HG02759 (cell line): ENCODE results near the gene PCDHGA5.
A peak's percentile ranks its signal among the peaks of the same experiment; 100 is the strongest.
"Not testable (repeated sequence)": the region's sequence is repeated elsewhere in the genome, so short reads cannot be mapped to it uniquely, and the experiment has no call there.

Experiments used
- ATAC-seq: cut with Tn5 transposase; IDR thresholded peaks from one replicate; pipeline ENCODE4 v1.9.1; 2021; ENCODE audit warnings: mild to moderate bottlenecking, moderate library complexity; ENCODE audit not compliant: unreplicated experiment

PCDHGA5 gene

DNA sequence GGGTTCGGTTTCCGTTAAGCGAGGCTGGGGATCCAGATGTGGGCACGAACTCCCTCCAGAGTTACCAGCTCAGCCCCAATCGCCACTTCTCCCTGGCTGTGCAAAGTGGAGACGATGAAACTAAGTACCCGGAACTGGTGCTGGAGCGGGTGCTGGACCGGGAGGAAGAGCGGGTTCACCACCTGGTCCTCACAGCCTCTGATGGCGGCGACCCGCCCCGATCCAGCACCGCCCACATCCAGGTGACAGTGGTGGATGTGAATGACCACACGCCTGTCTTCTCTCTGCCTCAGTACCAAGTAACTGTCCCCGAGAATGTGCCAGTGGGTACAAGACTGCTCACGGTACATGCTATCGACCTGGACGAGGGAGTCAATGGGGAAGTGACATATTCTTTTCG is 19.4 kb downstream of the PCDHGA5 start:
- ATAC-seq, result no peak

DNA sequence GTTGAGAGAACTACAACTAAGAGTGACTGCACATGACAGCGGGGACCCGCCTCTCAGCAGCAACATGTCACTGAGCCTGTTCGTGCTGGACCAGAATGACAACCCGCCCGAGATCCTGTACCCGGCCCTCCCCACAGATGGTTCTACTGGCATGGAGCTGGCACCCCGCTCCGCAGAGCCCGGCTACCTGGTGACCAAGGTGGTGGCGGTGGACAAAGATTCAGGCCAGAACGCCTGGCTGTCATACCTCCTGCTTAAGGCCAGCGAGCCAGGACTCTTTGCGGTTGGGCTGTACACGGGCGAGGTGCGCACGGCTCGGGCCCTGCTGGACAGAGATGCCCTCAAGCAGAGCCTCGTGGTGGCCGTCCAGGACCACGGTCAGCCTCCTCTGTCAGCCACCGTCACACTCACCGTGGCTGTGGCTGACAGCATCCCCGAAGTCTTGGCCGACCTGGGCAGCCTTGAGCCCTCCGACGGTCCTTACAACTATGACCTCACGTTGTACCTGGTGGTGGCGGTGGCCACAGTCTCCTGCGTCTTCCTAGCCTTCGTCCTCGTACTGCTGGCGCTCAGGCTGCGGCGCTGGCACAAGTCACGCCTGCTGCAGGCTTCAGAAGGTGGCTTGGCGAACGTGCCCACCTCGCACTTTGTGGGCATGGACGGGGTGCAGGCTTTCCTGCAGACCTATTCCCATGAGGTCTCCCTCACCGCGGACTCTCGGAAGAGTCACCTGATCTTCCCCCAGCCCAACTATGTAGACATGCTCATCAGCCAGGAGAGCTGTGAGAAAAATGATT is 20.7 kb downstream of the PCDHGA5 start:
- no peak for ATAC-seq

- peak; percentile 70 for ATAC-seq
Observed at GRCh38 chr5:141387557-141388311, 23.8 kb downstream of the PCDHGA5 start, which contains the start of gene PCDHGB4. PCDHGB4 (plus strand) TSS chr5:141387698; CDS start chr5:141387885, 187 bp downstream.

GRCh38 chr5:141388661-141389060 is 24.7 kb downstream of the PCDHGA5 start:
- ATAC-seq, result no peak

DNA sequence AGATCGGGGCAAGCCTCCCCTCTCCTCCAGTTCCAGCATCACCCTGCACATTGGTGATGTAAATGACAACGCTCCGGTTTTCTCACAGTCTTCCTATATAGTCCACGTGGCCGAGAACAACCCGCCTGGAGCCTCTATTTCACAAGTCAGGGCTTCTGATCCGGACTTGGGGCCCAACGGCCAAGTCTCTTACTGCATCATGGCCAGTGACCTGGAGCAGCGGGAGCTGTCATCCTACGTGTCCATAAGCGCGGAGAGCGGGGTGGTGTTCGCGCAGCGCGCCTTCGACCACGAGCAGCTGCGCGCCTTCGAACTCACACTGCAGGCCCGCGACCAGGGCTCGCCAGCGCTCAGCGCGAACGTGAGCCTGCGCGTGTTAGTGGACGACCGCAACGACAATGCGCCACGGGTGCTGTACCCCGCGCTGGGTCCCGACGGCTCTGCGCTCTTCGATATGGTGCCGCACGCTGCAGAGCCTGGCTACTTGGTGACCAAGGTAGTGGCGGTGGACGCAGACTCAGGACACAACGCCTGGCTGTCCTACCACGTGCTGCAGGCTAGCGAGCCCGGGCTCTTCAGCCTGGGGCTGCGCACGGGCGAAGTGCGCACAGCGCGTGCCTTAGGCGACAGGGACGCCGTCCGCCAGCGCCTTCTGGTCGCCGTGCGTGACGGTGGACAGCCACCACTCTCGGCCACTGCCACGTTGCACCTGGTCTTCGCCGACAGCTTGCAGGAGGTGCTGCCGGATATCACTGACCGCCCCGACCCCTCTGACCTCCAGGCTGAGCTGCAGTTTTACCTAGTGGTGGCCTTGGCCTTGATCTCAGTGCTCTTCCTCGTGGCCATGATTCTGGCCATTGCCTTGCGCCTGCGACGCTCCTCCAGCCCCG is 25.4 kb downstream of the PCDHGA5 start:
- ATAC-seq, result no peak

GRCh38 chr5:141392429-141393198 is 28.7 kb downstream of the PCDHGA5 start, which contains the start of gene PCDHGA8:
PCDHGA8 (plus strand) TSS chr5:141392633; CDS start chr5:141392814, 181 bp downstream.
- ATAC-seq, result no peak

DNA sequence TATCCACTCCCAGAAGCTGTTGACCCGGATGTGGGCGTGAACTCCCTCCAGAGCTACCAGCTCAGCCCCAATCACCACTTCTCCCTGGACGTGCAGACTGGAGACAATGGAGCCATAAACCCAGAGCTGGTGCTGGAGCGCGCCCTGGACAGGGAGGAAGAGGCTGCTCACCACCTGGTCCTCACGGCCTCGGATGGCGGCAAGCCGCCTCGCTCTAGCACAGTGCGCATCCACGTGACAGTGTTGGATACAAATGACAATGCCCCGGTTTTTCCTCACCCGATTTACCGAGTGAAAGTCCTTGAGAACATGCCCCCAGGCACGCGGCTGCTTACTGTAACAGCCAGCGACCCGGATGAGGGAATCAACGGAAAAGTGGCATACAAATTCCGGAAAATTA is 29.3 kb downstream of the PCDHGA5 start:
- no peak for ATAC-seq

- ATAC-seq, result not testable (repeated sequence)
Observed at GRCh38 chr5:141394401-141395187, 30.6 kb downstream of the PCDHGA5 start.

DNA sequence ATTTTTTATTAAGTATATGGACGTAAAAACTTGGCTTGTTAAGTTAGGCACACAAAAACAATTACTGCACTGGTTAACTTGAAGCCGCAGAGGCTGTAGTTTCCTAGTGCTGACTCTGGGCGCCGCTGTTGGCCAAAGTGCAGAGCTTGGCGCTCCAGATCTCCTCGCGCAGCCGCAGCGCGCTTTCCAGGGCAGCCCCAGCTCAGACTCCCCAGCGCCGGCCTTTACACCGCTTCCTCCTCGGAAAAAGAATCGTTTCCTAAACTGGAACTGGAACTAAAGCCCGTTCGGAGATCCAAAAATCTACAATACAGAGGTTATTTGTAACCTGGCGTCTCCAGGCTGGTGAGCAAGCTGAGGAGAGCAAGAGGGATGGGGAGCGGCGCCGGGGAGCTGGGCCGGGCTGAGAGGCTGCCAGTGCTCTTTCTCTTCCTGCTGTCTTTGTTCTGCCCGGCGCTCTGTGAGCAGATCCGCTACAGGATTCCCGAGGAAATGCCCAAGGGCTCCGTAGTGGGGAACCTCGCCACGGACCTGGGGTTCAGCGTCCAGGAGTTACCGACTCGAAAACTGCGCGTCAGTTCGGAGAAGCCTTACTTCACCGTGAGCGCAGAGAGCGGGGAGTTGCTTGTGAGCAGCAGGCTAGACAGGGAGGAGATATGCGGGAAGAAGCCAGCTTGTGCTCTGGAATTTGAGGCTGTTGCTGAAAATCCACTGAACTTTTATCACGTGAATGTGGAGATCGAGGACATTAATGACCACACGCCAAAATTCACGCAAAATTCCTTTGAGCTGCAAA is 34.0 kb downstream of the PCDHGA5 start, which contains the start of gene PCDHGB5:
Gene PCDHGB5 (plus strand): TSS at position 192 of the 796 bp plus-strand sequence. CDS start 181 bp downstream, at position 373.
- ATAC-seq, result peak; percentile 98

DNA sequence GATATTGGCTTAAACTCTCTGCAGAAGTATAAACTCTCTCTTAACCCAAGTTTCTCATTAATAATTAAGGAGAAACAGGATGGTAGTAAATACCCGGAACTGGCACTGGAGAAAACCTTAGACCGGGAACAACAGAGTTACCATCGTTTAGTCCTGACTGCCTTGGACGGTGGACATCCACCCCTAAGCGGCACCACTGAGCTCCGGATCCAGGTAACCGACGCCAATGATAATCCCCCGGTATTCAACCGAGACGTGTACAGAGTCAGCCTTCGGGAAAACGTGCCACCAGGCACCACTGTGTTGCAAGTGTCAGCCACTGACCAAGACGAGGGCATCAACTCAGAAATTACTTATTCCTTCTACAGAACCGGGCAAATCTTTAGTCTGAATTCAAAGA is 34.6 kb downstream of the PCDHGA5 start:
- no peak for ATAC-seq

DNA sequence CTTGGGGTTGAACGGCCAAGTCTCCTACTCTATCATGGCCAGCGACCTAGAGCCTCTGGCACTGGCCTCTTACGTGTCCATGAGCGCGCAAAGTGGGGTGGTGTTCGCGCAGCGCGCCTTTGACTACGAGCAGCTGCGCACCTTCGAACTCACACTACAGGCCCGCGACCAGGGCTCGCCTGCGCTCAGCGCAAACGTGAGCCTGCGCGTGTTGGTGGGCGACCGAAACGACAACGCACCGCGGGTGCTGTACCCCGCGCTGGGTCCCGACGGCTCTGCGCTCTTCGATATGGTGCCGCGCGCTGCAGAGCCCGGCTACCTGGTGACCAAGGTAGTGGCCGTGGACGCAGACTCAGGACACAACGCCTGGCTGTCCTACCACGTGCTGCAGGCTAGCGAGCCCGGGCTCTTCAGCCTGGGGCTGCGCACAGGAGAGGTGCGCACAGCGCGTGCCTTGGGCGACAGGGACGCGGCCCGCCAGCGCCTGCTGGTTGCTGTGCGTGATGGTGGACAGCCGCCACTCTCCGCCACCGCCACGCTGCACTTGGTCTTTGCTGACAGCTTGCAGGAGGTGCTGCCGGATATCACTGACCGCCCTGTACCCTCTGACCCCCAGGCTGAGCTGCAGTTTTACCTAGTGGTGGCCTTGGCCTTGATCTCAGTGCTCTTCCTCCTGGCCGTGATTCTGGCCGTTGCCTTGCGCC is 35.7 kb downstream of the PCDHGA5 start:
- ATAC-seq, result no peak

DNA sequence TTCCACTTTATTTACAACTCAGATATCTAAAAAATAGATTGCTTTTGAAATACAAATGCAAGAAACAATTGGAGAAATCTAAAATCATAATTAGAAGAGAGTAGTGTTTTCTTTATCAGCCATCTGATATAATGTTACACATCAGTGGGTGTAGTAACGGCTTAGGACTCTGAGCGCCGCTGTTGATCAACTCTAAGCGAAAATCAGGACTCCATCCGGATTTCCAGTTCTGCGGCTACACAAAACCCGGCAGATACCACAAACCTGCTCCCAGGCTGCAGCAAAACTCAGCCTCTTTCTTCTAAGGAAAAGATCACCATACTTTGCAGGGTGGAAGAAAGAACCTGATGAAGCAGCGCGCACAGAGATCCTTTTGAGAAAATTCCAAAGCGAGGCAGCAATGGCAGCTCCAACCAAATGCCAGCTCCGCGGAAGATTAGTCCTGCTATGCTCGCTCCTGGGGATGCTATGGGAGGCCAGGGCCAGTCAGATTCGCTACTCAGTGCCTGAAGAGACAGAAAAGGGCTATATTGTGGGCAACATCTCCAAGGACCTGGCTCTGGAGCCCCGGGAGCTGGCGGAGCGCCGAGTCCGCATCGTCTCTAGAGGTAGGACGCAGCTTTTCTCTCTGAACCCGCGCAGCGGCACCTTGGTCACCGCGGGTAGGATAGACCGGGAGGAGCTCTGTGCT is 38.7 kb downstream of the PCDHGA5 start, which contains the start of gene PCDHGA9:
Gene PCDHGA9 (plus strand): TSS at position 226 of the 691 bp plus-strand sequence. CDS start 175 bp downstream, at position 401.
- no peak for ATAC-seq

- no peak for ATAC-seq
Observed at GRCh38 chr5:141403387-141403786, 39.4 kb downstream of the PCDHGA5 start.

GRCh38 chr5:141407790-141408505 is 44.0 kb downstream of the PCDHGA5 start, which contains the start of gene PCDHGB6:
PCDHGB6 (plus strand) TSS chr5:141408021; CDS start chr5:141408203, 182 bp downstream.
- ATAC-seq, result peak; percentile 65

GRCh38 chr5:141409598-141410306 is 45.8 kb downstream of the PCDHGA5 start:
- ATAC-seq, result no peak

DNA sequence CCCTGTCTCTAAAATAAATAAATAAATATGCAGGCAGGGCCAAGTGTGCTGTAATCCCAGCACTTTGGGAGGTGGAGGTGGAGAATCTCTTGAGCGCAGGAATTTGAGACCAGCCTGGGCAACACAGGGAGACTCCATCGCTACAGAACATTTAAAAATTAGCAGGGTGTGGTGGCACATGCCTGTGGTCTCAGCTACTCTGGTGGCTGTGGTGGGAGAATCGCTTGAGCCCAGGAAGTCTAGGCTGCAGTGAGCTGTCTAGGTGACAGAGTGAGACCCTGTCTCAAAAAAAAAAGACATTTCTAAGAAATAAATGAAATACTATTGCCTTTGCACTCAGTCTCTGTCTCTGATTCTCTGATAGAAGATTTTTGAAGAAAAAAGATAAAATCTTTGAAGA is 47.6 kb downstream of the PCDHGA5 start:
- no peak for ATAC-seq
